Measurements from ENCODE around the gene FBXL16.
"Not testable (repeated sequence)": the region's sequence is repeated elsewhere in the genome, so short reads cannot be mapped to it uniquely, and the experiment has no call there.

Gene FBXL16

DNA sequence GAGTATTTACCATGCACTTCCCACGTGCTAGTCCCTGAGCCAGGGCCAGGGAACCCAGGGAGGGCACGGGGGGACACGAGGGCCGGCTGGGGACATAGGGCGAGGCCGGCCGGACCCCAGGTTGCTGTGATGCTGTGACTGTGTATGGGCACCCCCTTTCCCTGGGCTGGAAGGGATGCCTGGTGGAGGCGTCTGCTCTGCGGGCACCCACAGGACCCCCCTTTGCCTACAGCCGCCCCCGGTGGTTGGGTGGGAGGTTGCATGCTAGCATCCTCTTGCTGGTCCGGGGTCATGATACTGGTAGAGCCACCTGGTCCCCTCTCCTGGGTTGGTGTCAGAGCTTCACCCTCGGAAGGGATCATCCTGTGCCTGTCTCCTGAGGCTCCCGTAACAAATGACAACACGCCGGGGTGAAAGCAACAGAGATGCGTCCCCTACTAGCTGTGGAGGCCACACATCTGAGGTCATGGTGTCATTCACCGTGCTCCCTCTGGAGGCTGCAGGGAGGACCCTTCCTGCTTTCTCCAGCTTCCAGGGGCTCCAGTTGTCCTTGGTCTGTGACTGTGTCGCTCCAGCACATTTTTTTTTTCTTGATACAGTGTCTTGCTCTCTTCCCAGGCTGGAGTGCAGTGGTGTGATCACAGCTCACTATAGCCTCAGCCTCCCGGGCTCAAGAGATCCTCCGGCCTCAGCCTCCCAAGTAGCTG is 38.3 kb upstream of the FBXL16 start:
- H3K27ac ChIP-seq (ENCODE audit: low read length): no peak overlapping the region
- H3K9ac ChIP-seq (ENCODE audit: low read length): no peak overlapping the region

DNA sequence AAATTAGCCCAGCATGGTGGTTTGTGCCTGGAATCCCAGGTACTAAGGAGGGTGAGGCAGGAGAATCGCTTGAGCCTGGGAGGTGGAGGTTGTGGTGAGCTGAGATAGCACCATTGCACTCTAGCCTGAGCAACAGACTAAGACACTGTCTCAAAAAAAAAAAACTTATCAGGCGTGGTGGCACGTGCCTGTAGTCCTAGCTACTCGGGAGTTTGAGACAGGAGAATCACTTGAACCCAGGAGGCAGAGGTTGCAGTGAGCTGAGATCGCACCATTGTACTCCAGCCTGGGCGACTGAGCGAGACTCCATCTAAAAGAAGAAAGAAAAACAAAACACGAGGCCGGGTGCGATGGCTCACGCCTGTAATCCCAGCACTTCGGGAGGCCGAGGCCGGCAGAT is 37.3 kb upstream of the FBXL16 start:
- not testable (repeated sequence) for H2AFZ ChIP-seq (ENCODE audit: low read length); H4K20me1 ChIP-seq (ENCODE audit: insufficient read depth, low read length); H3K4me2 ChIP-seq (ENCODE audit: low read depth, low read length); H3K9me3 ChIP-seq (replicated peaks; ENCODE audit: insufficient read depth, low read length); H3F3A ChIP-seq (ENCODE audit: insufficient read depth, low read length); H3K9me2 ChIP-seq (replicated peaks; ENCODE audit: insufficient read depth, low read length); H3K9ac ChIP-seq (ENCODE audit: low read length); H3K36me3 ChIP-seq (replicated peaks; ENCODE audit: insufficient read depth, low read length); DNase-seq; H3K4me3 ChIP-seq (ENCODE audit: low read length); H3K4me1 ChIP-seq (ENCODE audit: low read length); H3K27ac ChIP-seq (ENCODE audit: low read length)
- Histone ChIP-seq H3K27me3 (replicated peaks; ENCODE audit: insufficient read depth, low read length) (peaks cover 39% of the 10 kb centered on the region), H3K79me2 (ENCODE audit: low read length) (peaks cover 15% of the 10 kb centered on the region)

More for the DNA sequence above, 38.3 kb upstream of the FBXL16 start:
- Histone ChIP-seq H3F3A (ENCODE audit: insufficient read depth, low read length) (no peaks in the 10 kb centered on the region), H3K4me3 (ENCODE audit: low read length) (no peak overlapping the region), H3K4me2 (ENCODE audit: low read depth, low read length) (no peak overlapping the region), H4K20me1 (ENCODE audit: insufficient read depth, low read length) (no peaks in the 10 kb centered on the region), H3K9me2 (replicated peaks; ENCODE audit: insufficient read depth, low read length) (no peaks in the 10 kb centered on the region), H2AFZ (ENCODE audit: low read length) (no peak overlapping the region), H3K27me3 (replicated peaks; ENCODE audit: insufficient read depth, low read length) (peaks cover 49% of the 10 kb centered on the region), H3K4me1 (ENCODE audit: low read length) (peaks cover 7% of the 10 kb centered on the region; the same call in 1 of the 2 replicates), H3K79me2 (ENCODE audit: low read length) (peaks cover 15% of the 10 kb centered on the region), H3K36me3 (replicated peaks; ENCODE audit: insufficient read depth, low read length) (no peaks in the 10 kb centered on the region), H3K9me3 (replicated peaks; ENCODE audit: insufficient read depth, low read length) (no peaks in the 10 kb centered on the region)
- no peak for DNase-seq
- TF ChIP-seq EZH2 (optimal IDR thresholded peaks at IDR 0.05; ENCODE audit: low read depth, low read length): no peak
- no peak for TF ChIP-seq EZH2phosphoT487 (IDR thresholded peaks at IDR 0.05; ENCODE audit: low read length)
- TF ChIP-seq, protein P1, sequence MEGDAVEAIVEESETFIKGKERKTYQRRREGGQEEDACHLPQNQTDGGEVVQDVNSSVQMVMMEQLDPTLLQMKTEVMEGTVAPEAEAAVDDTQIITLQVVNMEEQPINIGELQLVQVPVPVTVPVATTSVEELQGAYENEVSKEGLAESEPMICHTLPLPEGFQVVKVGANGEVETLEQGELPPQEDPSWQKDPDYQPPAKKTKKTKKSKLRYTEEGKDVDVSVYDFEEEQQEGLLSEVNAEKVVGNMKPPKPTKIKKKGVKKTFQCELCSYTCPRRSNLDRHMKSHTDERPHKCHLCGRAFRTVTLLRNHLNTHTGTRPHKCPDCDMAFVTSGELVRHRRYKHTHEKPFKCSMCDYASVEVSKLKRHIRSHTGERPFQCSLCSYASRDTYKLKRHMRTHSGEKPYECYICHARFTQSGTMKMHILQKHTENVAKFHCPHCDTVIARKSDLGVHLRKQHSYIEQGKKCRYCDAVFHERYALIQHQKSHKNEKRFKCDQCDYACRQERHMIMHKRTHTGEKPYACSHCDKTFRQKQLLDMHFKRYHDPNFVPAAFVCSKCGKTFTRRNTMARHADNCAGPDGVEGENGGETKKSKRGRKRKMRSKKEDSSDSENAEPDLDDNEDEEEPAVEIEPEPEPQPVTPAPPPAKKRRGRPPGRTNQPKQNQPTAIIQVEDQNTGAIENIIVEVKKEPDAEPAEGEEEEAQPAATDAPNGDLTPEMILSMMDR (IDR thresholded peaks at IDR 0.05; ENCODE audit: low read length): no peak

DNA sequence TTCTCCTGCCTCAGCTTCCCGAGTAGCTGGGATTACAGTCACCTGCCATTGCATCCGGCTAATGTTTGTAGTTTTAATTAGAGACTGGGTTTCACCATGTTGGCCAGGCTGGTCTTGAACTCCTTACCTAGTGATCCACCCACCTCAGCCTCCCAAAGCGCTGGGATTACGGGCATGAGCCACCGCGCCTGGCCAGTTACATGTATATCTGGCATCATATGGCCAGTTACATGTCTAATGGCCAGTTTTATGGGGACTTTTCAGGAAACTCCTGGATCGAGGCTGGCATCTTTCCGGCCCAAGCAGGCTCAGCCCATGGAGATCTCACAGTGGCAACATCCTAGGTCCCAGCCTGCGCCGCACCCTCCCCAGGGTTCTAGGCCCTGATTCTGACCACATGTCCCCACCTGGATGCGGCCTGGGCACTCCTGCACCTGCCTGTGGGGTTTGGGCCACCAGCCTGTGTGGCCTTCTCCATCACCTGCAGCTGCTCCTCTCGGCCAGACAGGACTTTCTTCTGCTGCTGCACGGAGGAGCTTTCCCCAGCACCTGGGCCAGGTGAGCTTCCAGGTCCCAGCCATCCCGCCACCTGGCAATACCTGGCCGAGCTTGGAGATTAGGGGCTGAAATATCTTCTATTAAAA is 36.5 kb upstream of the FBXL16 start:
- H2AFZ ChIP-seq (ENCODE audit: low read length): no peak overlapping the region

More for the DNA sequence above, 36.5 kb upstream of the FBXL16 start:
- no peak overlapping the region for H3K27ac ChIP-seq (ENCODE audit: low read length)
- H3K79me2 ChIP-seq (ENCODE audit: low read length): peaks cover 15% of the 10 kb centered on the region
- no peaks in the 10 kb centered on the region for H3K36me3 ChIP-seq (replicated peaks; ENCODE audit: insufficient read depth, low read length)
- H3K4me2 ChIP-seq (ENCODE audit: low read depth, low read length): no peak overlapping the region
- TF ChIP-seq, protein P1 (IDR thresholded peaks at IDR 0.05; ENCODE audit: low read length): no peak
- no peak for TF ChIP-seq EZH2phosphoT487 (IDR thresholded peaks at IDR 0.05; ENCODE audit: low read length)
- no peak for TF ChIP-seq EZH2 (optimal IDR thresholded peaks at IDR 0.05; ENCODE audit: low read depth, low read length)
- H3K9ac ChIP-seq (ENCODE audit: low read length): no peak overlapping the region
- H3K4me1 ChIP-seq (ENCODE audit: low read length): peaks cover 12% of the 10 kb centered on the region
- DNase-seq: no peak
- no peaks in the 10 kb centered on the region for H4K20me1 ChIP-seq (ENCODE audit: insufficient read depth, low read length)
- H3F3A ChIP-seq (ENCODE audit: insufficient read depth, low read length): peaks cover 1% of the 10 kb centered on the region; the same call in 1 of the 2 replicates
- H3K9me3 ChIP-seq (replicated peaks; ENCODE audit: insufficient read depth, low read length): no peaks in the 10 kb centered on the region
- H3K9me2 ChIP-seq (replicated peaks; ENCODE audit: insufficient read depth, low read length): no peaks in the 10 kb centered on the region
- H3K27me3 ChIP-seq (replicated peaks; ENCODE audit: insufficient read depth, low read length): peaks cover 31% of the 10 kb centered on the region
- H3K4me3 ChIP-seq (ENCODE audit: low read length): no peak overlapping the region
